Measurements from ENCODE around the gene NEXMIF. TPM values are rescaled to one million over a fixed set of nuclear protein-coding genes. Genes with fewer than 3 reads are reported as not detected.

Gene NEXMIF
- total RNA-seq, 1 experiment from 2014 or later: not detected

DNA sequence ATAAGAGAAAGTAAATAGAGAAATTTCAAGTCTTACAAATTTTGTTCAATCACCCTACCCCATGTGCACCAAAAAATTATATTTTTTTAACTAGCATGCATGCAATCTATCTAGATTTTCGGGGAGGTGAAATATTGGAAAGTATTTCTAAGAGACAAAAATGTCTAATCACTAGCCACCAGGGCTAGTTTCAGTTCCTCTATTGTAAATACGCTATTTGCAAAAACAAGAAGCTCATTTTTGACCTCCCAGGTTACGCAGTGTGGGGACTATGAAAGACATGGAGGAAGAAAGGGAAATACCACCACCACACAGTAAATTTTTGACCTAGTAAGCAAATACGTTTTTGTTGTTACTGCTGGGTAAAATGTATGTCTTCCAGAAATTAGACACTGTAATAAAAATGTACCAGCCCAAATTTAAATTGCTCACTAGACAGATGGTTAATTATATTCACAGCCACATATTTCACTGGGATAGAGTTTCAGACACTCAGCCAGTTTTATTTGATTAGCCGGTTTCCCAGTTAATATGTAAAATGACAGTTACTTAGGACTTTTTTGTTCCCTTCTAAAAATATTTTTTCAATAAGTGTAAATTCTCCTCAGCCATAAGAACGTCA is 2.2 kb downstream of the NEXMIF start:
- BruUV-seq (replicated peaks): no TSS peak
- H3K9me3 ChIP-seq (ENCODE audit: control insufficient read depth, insufficient read depth, low read depth, low read length): no peaks in the 10 kb centered on the region
- H3K4me3 ChIP-seq (ENCODE audit: low read depth in 2 of 2, low read length in 2 of 2): no peak overlapping the region
- H3K4me1 ChIP-seq (ENCODE audit: control insufficient read depth, insufficient read depth, low read length): no peaks in the 10 kb centered on the region
- H3K36me3 ChIP-seq (ENCODE audit: control insufficient read depth, insufficient read depth, low read length): no peaks in the 10 kb centered on the region
- CTCF ChIA-PET: no interaction called here
- no peak for TF ChIP-seq TCF7L2 (IDR thresholded peaks at IDR 0.05; ENCODE audit: low read depth, low read length)
- no peak for ATAC-seq
- no peak overlapping the region for H3K27ac ChIP-seq (ENCODE audit: low read length)
- intact Hi-C loops (cut with micrococcal nuclease; ENCODE audit: unreplicated experiment) (no loop called here), in situ Hi-C loops (cut with HindIII; ENCODE audit: low pct_unique_long_range_greater_than_20kb, low sequenced_read_pairs) (no loop called here)
- no peaks in the 10 kb centered on the region for H3K27me3 ChIP-seq (ENCODE audit: control insufficient read depth, insufficient read depth, low read length)
- DNase-seq (ENCODE audit: low read depth, low spot score): no peak
- POLR2A ChIA-PET: no interaction called here

DNA sequence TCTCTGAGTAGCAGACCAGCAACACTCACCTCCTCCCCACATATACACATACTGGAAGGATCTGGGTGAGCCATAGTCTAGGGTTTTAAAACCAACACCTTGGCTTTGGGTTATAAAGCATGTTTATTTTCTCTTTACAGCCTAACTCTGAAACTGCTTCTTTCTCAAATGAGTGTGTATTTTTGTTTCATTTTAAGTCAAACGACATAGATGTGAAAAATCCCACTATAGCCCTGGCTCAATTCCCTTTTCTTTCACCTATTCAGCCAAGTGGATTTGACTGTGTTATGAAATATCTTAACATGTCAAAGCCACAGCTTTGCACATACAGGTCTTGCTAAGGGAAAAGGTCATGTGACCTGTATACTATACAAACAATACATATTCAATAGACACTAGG is 13.8 kb downstream of the NEXMIF start:
- BruUV-seq (replicated peaks): no TSS peak
- H3K36me3 ChIP-seq (ENCODE audit: control insufficient read depth, insufficient read depth, low read length): no peaks in the 10 kb centered on the region
- no peaks in the 10 kb centered on the region for H3K9me3 ChIP-seq (ENCODE audit: control insufficient read depth, insufficient read depth, low read depth, low read length)
- in situ Hi-C loops (cut with HindIII; ENCODE audit: low pct_unique_long_range_greater_than_20kb, low sequenced_read_pairs) (no loop called here), intact Hi-C loops (cut with micrococcal nuclease; ENCODE audit: unreplicated experiment) (no loop called here)
- H3K4me1 ChIP-seq (ENCODE audit: control insufficient read depth, insufficient read depth, low read length): no peaks in the 10 kb centered on the region
- ATAC-seq: no peak
- ChIA-PET CTCF (no interaction called here), POLR2A (no interaction called here)
- no peaks in the 10 kb centered on the region for H3K27me3 ChIP-seq (ENCODE audit: control insufficient read depth, insufficient read depth, low read length)
- no peak overlapping the region for H3K4me3 ChIP-seq (ENCODE audit: low read depth in 2 of 2, low read length in 2 of 2)
- no peak overlapping the region for H3K27ac ChIP-seq (ENCODE audit: low read length)
- DNase-seq (ENCODE audit: low read depth, low spot score): no peak
- TF ChIP-seq TCF7L2 (IDR thresholded peaks at IDR 0.05; ENCODE audit: low read depth, low read length) (no peak), SIN3A (IDR thresholded peaks at IDR 0.05; ENCODE audit: borderline replicate concordance, insufficient read depth, low read depth, low read length) (no peak), POLR2AphosphoS5 (IDR thresholded peaks at IDR 0.05; ENCODE audit: low read depth, low read length) (no peak)
- TF ChIP-seq, protein P1, sequence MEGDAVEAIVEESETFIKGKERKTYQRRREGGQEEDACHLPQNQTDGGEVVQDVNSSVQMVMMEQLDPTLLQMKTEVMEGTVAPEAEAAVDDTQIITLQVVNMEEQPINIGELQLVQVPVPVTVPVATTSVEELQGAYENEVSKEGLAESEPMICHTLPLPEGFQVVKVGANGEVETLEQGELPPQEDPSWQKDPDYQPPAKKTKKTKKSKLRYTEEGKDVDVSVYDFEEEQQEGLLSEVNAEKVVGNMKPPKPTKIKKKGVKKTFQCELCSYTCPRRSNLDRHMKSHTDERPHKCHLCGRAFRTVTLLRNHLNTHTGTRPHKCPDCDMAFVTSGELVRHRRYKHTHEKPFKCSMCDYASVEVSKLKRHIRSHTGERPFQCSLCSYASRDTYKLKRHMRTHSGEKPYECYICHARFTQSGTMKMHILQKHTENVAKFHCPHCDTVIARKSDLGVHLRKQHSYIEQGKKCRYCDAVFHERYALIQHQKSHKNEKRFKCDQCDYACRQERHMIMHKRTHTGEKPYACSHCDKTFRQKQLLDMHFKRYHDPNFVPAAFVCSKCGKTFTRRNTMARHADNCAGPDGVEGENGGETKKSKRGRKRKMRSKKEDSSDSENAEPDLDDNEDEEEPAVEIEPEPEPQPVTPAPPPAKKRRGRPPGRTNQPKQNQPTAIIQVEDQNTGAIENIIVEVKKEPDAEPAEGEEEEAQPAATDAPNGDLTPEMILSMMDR (IDR thresholded peaks at IDR 0.05): no peak
- TF ChIP-seq, protein P2, sequence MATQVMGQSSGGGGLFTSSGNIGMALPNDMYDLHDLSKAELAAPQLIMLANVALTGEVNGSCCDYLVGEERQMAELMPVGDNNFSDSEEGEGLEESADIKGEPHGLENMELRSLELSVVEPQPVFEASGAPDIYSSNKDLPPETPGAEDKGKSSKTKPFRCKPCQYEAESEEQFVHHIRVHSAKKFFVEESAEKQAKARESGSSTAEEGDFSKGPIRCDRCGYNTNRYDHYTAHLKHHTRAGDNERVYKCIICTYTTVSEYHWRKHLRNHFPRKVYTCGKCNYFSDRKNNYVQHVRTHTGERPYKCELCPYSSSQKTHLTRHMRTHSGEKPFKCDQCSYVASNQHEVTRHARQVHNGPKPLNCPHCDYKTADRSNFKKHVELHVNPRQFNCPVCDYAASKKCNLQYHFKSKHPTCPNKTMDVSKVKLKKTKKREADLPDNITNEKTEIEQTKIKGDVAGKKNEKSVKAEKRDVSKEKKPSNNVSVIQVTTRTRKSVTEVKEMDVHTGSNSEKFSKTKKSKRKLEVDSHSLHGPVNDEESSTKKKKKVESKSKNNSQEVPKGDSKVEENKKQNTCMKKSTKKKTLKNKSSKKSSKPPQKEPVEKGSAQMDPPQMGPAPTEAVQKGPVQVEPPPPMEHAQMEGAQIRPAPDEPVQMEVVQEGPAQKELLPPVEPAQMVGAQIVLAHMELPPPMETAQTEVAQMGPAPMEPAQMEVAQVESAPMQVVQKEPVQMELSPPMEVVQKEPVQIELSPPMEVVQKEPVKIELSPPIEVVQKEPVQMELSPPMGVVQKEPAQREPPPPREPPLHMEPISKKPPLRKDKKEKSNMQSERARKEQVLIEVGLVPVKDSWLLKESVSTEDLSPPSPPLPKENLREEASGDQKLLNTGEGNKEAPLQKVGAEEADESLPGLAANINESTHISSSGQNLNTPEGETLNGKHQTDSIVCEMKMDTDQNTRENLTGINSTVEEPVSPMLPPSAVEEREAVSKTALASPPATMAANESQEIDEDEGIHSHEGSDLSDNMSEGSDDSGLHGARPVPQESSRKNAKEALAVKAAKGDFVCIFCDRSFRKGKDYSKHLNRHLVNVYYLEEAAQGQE (IDR thresholded peaks at IDR 0.05; ENCODE audit: insufficient read depth in 1 of 2, low read depth in 2 of 2, low read length in 1 of 2): no peak

DNA sequence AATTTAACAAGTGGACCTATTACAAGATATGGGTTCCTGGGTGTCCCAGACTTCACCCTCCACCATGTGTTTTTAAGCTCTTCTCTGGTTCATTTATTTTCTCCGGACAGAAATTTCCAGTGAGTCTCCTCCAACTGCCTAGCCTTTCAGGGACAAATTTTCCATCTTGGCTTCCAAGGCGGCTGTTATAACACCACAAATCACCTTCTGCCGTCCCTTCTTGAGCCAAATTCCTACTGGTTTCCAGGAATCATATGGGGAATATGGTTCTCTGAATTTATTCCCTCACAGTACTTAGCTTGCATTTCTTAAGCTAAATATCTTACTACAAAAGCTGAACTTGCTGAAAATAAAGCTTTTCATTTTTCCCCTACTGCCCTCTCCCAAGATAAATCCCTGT is 18.8 kb downstream of the NEXMIF start:
- CTCF ChIA-PET: no interaction called here

More for the DNA sequence above, 18.8 kb downstream of the NEXMIF start:
- Histone ChIP-seq H3K4me1 (ENCODE audit: control insufficient read depth, insufficient read depth, low read length) (no peaks in the 10 kb centered on the region), H3K36me3 (ENCODE audit: control insufficient read depth, insufficient read depth, low read length) (no peaks in the 10 kb centered on the region), H3K9me3 (ENCODE audit: control insufficient read depth, insufficient read depth, low read depth, low read length) (no peaks in the 10 kb centered on the region), H3K27ac (ENCODE audit: low read length) (no peak overlapping the region), H3K4me3 (ENCODE audit: low read depth in 2 of 2, low read length in 2 of 2) (no peak overlapping the region), H3K27me3 (ENCODE audit: control insufficient read depth, insufficient read depth, low read length) (no peaks in the 10 kb centered on the region)
- DNase-seq (ENCODE audit: low read depth, low spot score) (no peak), ATAC-seq (no peak)
- TF ChIP-seq, protein P1 (IDR thresholded peaks at IDR 0.05): no peak
- TF ChIP-seq, protein P2 (IDR thresholded peaks at IDR 0.05; ENCODE audit: insufficient read depth in 1 of 2, low read depth in 2 of 2, low read length in 1 of 2): no peak
- no peak for TF ChIP-seq TCF7L2 (IDR thresholded peaks at IDR 0.05; ENCODE audit: low read depth, low read length)
- TF ChIP-seq SIN3A (IDR thresholded peaks at IDR 0.05; ENCODE audit: borderline replicate concordance, insufficient read depth, low read depth, low read length): no peak
- TF ChIP-seq POLR2AphosphoS5 (IDR thresholded peaks at IDR 0.05; ENCODE audit: low read depth, low read length): no peak
- in situ Hi-C loops (cut with HindIII; ENCODE audit: low pct_unique_long_range_greater_than_20kb, low sequenced_read_pairs): no loop called here
- POLR2A ChIA-PET: no interaction called here
- no TSS peak for BruUV-seq (replicated peaks)
- intact Hi-C loops (cut with micrococcal nuclease; ENCODE audit: unreplicated experiment): no loop called here
